Keratinocyte (primary cell): ENCODE results near the gene PDE6A. TPM values are rescaled to one million over a fixed set of nuclear protein-coding genes. Genes with fewer than 3 reads are reported as not detected.

ENCODE experiments used
- DNase-seq: peaks from one replicate; pipeline ENCODE4 v3.0.0-alpha.2; 2011; ENCODE audit warnings: low read depth, missing footprints, low spot score
- FAIRE-seq: peaks from 2 replicates; lab custom pipeline; 2011; peaks lifted over from hg19 to GRCh38; lab: Jason Lieb, UNC
- H2AFZ ChIP-seq: 2 replicates; pipeline ENCODE4 v1.6.0; 2012; ENCODE audit warnings: low read length, control low read depth, inconsistent platforms; ENCODE audit not compliant: control insufficient read depth
- H3K27ac ChIP-seq: 2 replicates; pipeline ENCODE4 v1.5.1; 2011; ENCODE audit warnings: low read length; ENCODE audit not compliant: control insufficient read depth, insufficient read depth
- H3K27me3 ChIP-seq: 3 replicates; pipeline ENCODE4 v1.6.0; 2011; ENCODE audit warnings: low read length; ENCODE audit not compliant: control insufficient read depth, insufficient read depth; ENCODE audit errors: extremely low read depth
- H3K36me3 ChIP-seq, 2 experiments: 2 replicates in 1 of 2; 3 replicates in 1 of 2; pipeline ENCODE4 v1.5.1; 2011; ENCODE audit warnings: low read length in 2 of 2, mild to moderate bottlenecking in 1 of 2; ENCODE audit not compliant: control insufficient read depth in 2 of 2, insufficient read depth in 2 of 2; ENCODE audit errors: extremely low read depth in 1 of 2
- H3K4me1 ChIP-seq: 3 replicates; pipeline ENCODE4 v1.5.1; 2011; ENCODE audit warnings: low read length; ENCODE audit not compliant: control insufficient read depth, insufficient read depth; ENCODE audit errors: extremely low read depth
- H3K4me2 ChIP-seq: 3 replicates; pipeline ENCODE4 v1.6.0; 2011; ENCODE audit warnings: low read depth, low read length; ENCODE audit not compliant: control insufficient read depth, insufficient read depth; ENCODE audit errors: extremely low read depth
- H3K4me3 ChIP-seq, 3 experiments: fragments of 200-600 bp in 1 of 3; sonication (generic) in 1 of 3; 2 replicates in 2 of 3; 3 replicates in 1 of 3; pipeline ENCODE4 v1.5.1; 2011 to 2016; ENCODE audit warnings: low read length in 3 of 3, mild to moderate bottlenecking in 3 of 3, control low read depth in 2 of 3, inconsistent platforms in 1 of 3, low read depth in 1 of 3, mixed read lengths in 1 of 3, mixed run types in 1 of 3, moderate library complexity in 1 of 3; ENCODE audit not compliant: control insufficient read depth in 2 of 3, insufficient read depth in 2 of 3; ENCODE audit errors: extremely low read depth in 1 of 3
- H3K79me2 ChIP-seq: 2 replicates; pipeline ENCODE4 v1.6.0; 2012; ENCODE audit warnings: low read length; ENCODE audit not compliant: control insufficient read depth, insufficient read depth
- H3K9ac ChIP-seq: 3 replicates; pipeline ENCODE4 v1.6.0; 2011; ENCODE audit warnings: low read length; ENCODE audit not compliant: control insufficient read depth, insufficient read depth; ENCODE audit errors: extremely low read depth
- H3K9me1 ChIP-seq: 3 replicates; pipeline ENCODE4 v1.6.0; 2011; ENCODE audit warnings: low read length; ENCODE audit not compliant: control insufficient read depth, insufficient read depth; ENCODE audit errors: extremely low read depth
- H3K9me3 ChIP-seq: 2 replicates; pipeline ENCODE4 v1.5.1; 2012; ENCODE audit warnings: low read depth, low read length; ENCODE audit not compliant: control insufficient read depth
- H4K20me1 ChIP-seq: 3 replicates; pipeline ENCODE4 v1.6.0; 2011; ENCODE audit warnings: low read length; ENCODE audit not compliant: control insufficient read depth, insufficient read depth; ENCODE audit errors: extremely low read depth
- EZH2 ChIP-seq: IDR thresholded peaks from one replicate; pipeline ENCODE4 v1.6.1; 2012; ENCODE audit warnings: inconsistent platforms, mild to moderate bottlenecking, low read length, moderate library complexity
- dilution Hi-C: fragments of 300-500 bp; cut with MboI; formaldehyde crosslinking; loops from one replicate; pipeline ENCODE4 v1.7.0; 2020; ENCODE audit warnings: low sequenced_read_pairs; ENCODE audit not compliant: extremely low pct_ligation_motif_present
- polyA plus RNA-seq, 5 experiments: library from polyadenylated mRNA; depleted of rRNA in 3 of 5; stranded (reverse) in 3 of 5; stranded (forward) in 1 of 5; unstranded in 1 of 5; fragments of >200 nt; gene quantifications; 1 replicate in 1 of 5; 2 replicates in 3 of 5; 3 replicates in 1 of 5; pipeline versions ENCODE4 v1.2.1 to v1.2.3, GENCODE V29; 2011 to 2012; ENCODE audit warnings: missing spikeins in 2 of 5, low read depth in 1 of 5, low replicate concordance in 1 of 5
- TF ChIP-seq, protein P1 (sequence below), 3 experiments: IDR thresholded peaks in 1 of 3; conservative IDR thresholded peaks in 1 of 3; optimal IDR thresholded peaks in 1 of 3; 2 replicates in 2 of 3; 3 replicates in 1 of 3; pipeline versions ENCODE3 to v1.5.1; 2011; ENCODE audit warnings: low read length in 3 of 3, mild to moderate bottlenecking in 3 of 3, moderate library complexity in 2 of 3, control low read depth in 1 of 3, inconsistent platforms in 1 of 3; ENCODE audit not compliant: insufficient read depth in 2 of 3; ENCODE audit errors: extremely low read depth in 1 of 3

Gene PDE6A
- polyA plus RNA-seq, 1 donor (not counting 4 experiments of a cell fraction or from before 2014, with no cell fraction given) = 0.03 TPM

DNA sequence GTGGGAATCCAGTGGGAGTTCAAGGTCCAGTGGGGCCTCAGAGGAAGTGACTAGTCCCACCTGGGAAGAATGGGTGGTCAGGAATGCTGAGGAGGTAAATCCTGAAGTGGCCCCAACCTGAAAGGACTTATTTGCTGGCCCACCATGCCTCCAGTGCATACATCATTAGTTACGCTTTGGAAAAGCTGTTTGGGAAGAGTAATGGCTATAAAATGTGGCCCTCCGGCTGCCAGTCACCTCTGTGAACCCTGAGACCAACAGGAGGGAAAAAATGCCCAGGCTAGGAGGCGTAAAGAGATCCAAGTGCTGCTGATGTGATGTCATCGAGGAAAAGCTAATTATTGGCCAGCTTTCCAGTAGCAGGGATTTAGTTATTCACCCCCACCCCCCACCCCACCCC, 13.3 kb upstream of the PDE6A start:
- Histone ChIP-seq H3K9me1 (no peaks in the 10 kb centered on the region), H3K9me3 (no peaks in the 10 kb centered on the region), H3K36me3 (no peaks in the 10 kb centered on the region), H3K4me2 (no peak overlapping the region), H3K27me3 (no peaks in the 10 kb centered on the region), H3K79me2 (no peaks in the 10 kb centered on the region), H3K27ac (no peak overlapping the region), H2AFZ (no peak overlapping the region), H3K4me1 (peaks cover 16% of the 10 kb centered on the region), H3K9ac (no peak overlapping the region), H4K20me1 (no peaks in the 10 kb centered on the region), H3K4me3 (no peak overlapping the region)
- DNase-seq = no peak
- no peak for FAIRE-seq
- dilution Hi-C loops = loop anchor here (25.0 kb wide), 1 partner anchor 96 kb away; no protein-coding TSS in a partner anchor
- no peak for TF ChIP-seq EZH2
- TF ChIP-seq, protein P1, sequence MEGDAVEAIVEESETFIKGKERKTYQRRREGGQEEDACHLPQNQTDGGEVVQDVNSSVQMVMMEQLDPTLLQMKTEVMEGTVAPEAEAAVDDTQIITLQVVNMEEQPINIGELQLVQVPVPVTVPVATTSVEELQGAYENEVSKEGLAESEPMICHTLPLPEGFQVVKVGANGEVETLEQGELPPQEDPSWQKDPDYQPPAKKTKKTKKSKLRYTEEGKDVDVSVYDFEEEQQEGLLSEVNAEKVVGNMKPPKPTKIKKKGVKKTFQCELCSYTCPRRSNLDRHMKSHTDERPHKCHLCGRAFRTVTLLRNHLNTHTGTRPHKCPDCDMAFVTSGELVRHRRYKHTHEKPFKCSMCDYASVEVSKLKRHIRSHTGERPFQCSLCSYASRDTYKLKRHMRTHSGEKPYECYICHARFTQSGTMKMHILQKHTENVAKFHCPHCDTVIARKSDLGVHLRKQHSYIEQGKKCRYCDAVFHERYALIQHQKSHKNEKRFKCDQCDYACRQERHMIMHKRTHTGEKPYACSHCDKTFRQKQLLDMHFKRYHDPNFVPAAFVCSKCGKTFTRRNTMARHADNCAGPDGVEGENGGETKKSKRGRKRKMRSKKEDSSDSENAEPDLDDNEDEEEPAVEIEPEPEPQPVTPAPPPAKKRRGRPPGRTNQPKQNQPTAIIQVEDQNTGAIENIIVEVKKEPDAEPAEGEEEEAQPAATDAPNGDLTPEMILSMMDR (optimal IDR thresholded peaks at IDR 0.05 in 1 of 3, IDR thresholded peaks at IDR 0.05 in 1 of 3, conservative IDR thresholded peaks at IDR 0.05 in 1 of 3; ENCODE audit: extremely low read depth in 1 of 3, insufficient read depth in 2 of 3, low read length in 3 of 3) = no peak

DNA sequence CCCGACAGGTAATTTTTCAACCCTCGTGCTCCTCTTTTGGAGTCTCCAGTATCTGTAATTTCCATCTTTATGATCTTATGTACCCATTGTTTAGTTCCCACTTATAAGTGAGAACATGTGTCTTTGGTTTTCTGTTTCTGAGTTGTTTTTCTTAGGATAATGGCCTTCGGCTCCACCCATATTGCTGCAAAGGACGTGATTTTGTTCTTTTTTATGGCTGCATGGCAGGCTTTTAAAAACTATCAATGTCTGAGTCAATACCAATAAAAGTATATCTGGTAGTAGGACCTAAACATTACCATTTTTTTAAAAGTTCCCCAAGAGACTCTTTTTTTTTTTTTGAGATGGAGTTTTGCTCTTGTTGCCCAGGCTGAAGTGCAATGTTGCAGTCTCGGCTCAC, 12.1 kb upstream of the PDE6A start:
- no peaks in the 10 kb centered on the region for H3K9me3 ChIP-seq
- no peak for TF ChIP-seq EZH2
- TF ChIP-seq, protein P1 (optimal IDR thresholded peaks at IDR 0.05 in 1 of 3, IDR thresholded peaks at IDR 0.05 in 1 of 3, conservative IDR thresholded peaks at IDR 0.05 in 1 of 3; ENCODE audit: extremely low read depth in 1 of 3, insufficient read depth in 2 of 3, low read length in 3 of 3) = no peak
- H3K79me2 ChIP-seq = no peaks in the 10 kb centered on the region
- no peak overlapping the region for H3K27ac ChIP-seq
- dilution Hi-C loops = loop anchor here (25.0 kb wide), 1 partner anchor 94 kb away; no protein-coding TSS in a partner anchor
- DNase-seq = no peak
- no peaks in the 10 kb centered on the region for H3K36me3 ChIP-seq
- H2AFZ ChIP-seq = no peak overlapping the region
- H3K9ac ChIP-seq = no peak overlapping the region
- H3K27me3 ChIP-seq = no peaks in the 10 kb centered on the region
- peaks cover 15% of the 10 kb centered on the region for H3K4me1 ChIP-seq
- no peaks in the 10 kb centered on the region for H4K20me1 ChIP-seq
- no peak for FAIRE-seq
- no peaks in the 10 kb centered on the region for H3K9me1 ChIP-seq
- no peak overlapping the region for H3K4me3 ChIP-seq
- no peak overlapping the region for H3K4me2 ChIP-seq
